IMR-90 (cell line): ENCODE data around the gene CLDN10.

ENCODE experiments used
- BHLHE40 ChIP-seq: fragments of 150-350 bp; IDR thresholded peaks from 2 replicates; pipeline ENCODE4 v1.6.1; 2016; ENCODE audit warnings: mild to moderate bottlenecking, low read depth, low read length
- CTCF ChIP-seq: conservative IDR thresholded peaks from 2 replicates; pipeline ENCODE4 v1.5.1; 2012; ENCODE audit warnings: mild to moderate bottlenecking, low read depth, low read length, improper control_type of control experiment
- FOS ChIP-seq: fragments of 150-350 bp; IDR thresholded peaks from 2 replicates; pipeline ENCODE4 v1.6.1; 2016; ENCODE audit warnings: low read depth, low read length
- POLR2A ChIP-seq: IDR thresholded peaks from 2 replicates; pipeline ENCODE4 v1.6.1; 2012; ENCODE audit warnings: mild to moderate bottlenecking, low read depth, low read length
- RCOR1 ChIP-seq: IDR thresholded peaks from 2 replicates; pipeline ENCODE4 v1.6.1; 2012; ENCODE audit warnings: mild to moderate bottlenecking, low read length, improper control_type of control experiment; ENCODE audit not compliant: insufficient replicate concordance
- SMC3 ChIP-seq: fragments of 150-350 bp; IDR thresholded peaks from 2 replicates; pipeline ENCODE4 v1.6.1; 2016; ENCODE audit warnings: low read depth, mild to moderate bottlenecking, antibody characterized with exemption, low read length, moderate library complexity

GRCh38 chr13:95601216-95601615 lies 48.7 kb downstream of the CLDN10 start:
- no peak for TF ChIP-seq CTCF
- no peak for TF ChIP-seq RCOR1
- no peak for TF ChIP-seq BHLHE40
- no peak for TF ChIP-seq SMC3
- TF ChIP-seq POLR2A, result no peak
- no peak for TF ChIP-seq FOS
